HG03565 (cell line): Measurements from ENCODE around the gene ADAMTS7.
"Not testable (repeated sequence)": the region's sequence is repeated elsewhere in the genome, so short reads cannot be mapped to it uniquely, and the experiment has no call there.

ENCODE experiments used
- ATAC-seq: cut with Tn5 transposase; IDR thresholded peaks from one replicate; pipeline ENCODE4 v1.9.1; 2021; ENCODE audit warnings: mild to moderate bottlenecking, moderate library complexity; ENCODE audit not compliant: unreplicated experiment

The ADAMTS7 gene

GRCh38 chr15:78781381-78781780 is 29.9 kb downstream of the ADAMTS7 start:
- not testable (repeated sequence) for ATAC-seq

DNA sequence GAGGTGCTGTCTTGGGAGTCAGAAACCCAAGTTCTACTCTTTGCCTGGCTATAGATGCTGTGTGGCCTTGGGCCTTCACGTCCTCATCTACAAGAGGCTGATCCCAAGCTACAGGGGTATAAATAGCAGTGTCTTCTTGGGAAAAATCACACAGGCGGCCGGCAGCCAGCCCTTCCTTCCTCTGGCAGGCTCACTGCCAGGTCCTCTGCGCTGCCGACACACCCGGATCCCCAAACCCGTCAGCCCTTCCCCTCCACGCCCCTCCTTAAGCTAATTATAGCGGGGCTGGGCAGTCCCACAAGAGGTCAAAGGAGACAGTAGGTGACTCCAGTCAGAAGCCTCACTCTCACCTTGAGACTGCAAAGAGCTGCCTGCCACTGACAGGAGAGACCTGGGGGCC is 31.3 kb downstream of the ADAMTS7 start:
- not testable (repeated sequence) for ATAC-seq

- ATAC-seq = not testable (repeated sequence)
Observed at GRCh38 chr15:78779176-78779785, 32.0 kb downstream of the ADAMTS7 start.

GRCh38 chr15:78778422-78778821 is 32.8 kb downstream of the ADAMTS7 start:
- ATAC-seq = no peak

DNA sequence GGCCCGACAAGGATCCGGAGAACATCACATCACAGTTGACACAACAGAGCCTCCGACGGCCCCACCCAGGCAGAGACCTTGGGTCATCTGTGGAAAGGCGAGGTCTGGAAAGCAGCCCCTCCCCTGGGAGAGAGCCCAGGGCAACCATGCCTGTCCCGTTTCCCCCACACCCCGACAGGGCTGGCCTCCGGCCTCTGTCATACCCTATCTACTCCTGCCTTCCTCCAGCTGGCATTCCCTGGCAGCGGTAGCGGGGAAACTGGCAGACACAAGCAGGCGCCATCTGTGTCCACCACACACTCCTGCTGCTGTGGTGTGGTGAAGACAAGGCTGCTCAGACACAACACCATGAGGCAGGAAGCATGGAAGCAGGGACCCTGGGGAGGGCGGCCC is 33.3 kb downstream of the ADAMTS7 start:
- not testable (repeated sequence) for ATAC-seq

DNA sequence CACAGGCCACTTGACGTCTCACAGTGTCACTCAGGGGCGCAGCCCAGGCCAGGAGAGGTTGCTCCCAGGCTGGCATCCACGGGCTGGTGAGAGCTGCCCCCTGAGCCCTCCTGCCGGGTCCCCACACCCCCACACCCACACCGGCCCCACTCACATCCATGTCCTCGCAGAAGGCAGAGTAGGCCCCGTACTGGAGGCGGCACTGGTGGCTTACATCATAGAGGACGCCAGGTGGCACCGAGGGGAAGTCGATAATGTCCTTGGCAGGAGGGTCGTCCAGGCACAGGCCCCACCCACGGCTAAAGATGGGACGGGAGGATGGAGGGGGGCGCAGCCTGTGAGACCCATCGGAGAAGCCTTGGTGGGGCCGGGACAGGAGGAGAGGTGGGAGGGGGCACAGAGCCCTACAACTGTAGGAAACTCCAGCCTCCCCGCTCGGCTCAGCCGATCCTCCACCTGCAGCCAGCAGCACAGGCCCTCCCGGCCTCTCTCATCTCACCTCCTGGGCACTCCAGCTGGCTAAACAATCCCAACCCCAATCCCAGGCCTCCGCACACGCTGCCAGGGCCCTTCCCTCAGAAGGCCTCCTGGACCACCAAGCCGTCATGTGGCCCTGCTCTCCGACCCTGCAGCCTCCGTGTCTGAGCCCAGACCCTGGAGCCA is 33.8 kb downstream of the ADAMTS7 start:
- not testable (repeated sequence) for ATAC-seq

DNA sequence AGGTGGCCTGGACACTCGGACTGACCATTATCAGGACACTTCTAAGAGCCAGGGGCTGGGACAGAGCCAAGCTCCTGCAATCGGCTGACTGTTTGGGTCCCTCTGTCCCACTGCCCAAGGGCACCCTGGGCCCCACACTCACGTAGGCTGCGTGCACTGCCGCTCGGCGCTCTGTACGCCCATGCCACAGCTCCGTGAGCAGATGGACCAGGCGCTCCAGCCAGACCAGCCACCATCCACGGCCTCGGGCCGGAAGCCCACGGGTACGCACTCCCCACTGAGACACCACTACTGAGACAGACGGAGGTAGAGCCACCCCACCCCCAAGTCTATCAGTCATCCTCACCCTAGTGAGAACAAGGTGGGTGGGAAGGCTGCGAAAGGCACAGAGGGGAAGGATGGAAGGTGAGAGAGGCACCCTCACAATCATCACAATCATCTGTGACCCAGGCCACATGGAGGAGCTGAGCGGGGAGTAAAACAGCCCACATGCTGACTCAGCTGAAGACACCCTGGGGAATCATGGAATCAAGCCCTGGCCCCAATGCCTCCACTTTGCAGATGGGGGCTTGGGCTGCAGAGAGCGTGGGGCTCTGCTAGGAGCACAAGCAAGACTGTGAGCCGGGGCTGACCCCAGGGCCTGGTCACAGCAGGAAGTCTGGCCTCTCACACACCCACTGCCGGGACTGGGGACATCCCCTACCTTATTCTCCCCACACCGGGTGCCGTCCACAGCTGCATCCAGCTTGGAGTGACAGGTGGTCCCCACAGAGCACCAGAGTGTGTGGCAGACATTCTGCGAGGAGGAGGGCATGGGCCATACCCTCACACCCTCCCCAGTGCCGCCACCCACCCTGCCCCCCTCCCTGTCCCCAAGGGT is 35.0 kb downstream of the ADAMTS7 start:
- ATAC-seq = not testable (repeated sequence)

GRCh38 chr15:78775472-78775871 is 35.8 kb downstream of the ADAMTS7 start:
- ATAC-seq = no peak

DNA sequence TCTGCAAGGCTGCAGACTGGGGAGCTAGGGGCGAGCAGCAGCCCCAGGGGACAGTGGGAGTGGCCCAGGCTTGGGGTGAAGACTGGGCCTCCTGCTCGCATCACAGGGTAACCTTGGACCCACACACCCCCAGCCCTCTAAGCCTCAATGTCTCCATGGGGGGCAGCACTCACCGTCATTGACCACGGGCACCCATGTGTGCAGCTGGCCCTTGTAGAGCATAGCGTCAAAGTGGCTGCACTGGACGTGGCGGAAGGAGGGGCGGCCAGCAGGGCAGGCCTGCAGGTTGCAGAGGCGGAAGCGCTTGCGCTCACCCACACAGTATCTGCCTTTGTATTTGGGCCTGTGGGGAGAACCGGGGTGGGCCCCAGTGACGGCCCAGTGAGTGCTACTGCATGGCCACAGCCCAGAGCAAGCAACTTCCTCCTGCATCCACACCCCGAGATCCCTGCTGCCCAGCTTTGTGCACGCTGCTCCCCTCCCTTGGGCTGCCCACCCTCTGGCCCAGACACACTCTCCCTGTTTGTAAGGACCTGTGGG is 36.7 kb downstream of the ADAMTS7 start:
- not testable (repeated sequence) for ATAC-seq

GRCh38 chr15:78773765-78774450 is 37.4 kb downstream of the ADAMTS7 start:
- not testable (repeated sequence) for ATAC-seq

DNA sequence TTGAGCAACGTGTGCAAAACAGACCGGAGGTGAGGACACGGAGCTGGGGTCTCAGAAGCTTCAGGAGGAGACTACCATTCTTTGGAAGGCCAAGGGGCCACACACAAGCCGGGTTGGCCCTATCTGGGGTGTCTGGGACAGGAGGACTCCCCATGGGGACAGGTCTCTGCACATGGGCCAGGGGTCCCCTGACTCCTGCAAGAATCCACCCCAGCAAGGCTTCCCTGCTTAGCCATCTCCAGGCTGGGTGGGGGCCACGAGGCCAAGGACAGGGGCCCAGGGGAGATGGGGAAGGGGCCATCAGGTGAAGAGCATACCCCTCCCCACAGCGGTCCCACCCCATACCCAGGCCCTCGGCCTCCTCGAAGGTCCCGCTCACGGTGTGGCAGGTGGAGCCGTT is 38.5 kb downstream of the ADAMTS7 start:
- ATAC-seq = no peak

- ATAC-seq = not testable (repeated sequence)
Observed at GRCh38 chr15:78771436-78772000, 39.7 kb downstream of the ADAMTS7 start.

DNA sequence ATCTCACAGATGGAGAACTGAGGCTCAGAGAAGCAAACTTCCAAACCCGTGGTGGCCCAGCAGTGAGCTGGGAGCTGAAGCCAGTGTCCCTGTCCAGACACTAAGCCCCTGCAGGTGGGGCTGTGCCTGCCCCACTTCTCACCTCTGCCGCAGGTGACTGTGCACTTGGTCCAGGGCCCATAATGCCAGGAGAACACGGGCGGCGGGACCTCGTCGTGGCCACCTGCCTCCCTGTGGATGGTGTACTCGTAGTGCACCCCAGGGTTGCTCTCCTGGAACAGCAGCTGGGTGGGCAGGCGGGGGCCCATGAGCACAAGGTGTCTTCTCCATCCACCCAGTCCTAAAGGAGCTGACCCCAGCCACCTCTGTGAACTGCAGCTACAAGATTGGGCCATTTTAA is 40.2 kb downstream of the ADAMTS7 start:
- not testable (repeated sequence) for ATAC-seq

DNA sequence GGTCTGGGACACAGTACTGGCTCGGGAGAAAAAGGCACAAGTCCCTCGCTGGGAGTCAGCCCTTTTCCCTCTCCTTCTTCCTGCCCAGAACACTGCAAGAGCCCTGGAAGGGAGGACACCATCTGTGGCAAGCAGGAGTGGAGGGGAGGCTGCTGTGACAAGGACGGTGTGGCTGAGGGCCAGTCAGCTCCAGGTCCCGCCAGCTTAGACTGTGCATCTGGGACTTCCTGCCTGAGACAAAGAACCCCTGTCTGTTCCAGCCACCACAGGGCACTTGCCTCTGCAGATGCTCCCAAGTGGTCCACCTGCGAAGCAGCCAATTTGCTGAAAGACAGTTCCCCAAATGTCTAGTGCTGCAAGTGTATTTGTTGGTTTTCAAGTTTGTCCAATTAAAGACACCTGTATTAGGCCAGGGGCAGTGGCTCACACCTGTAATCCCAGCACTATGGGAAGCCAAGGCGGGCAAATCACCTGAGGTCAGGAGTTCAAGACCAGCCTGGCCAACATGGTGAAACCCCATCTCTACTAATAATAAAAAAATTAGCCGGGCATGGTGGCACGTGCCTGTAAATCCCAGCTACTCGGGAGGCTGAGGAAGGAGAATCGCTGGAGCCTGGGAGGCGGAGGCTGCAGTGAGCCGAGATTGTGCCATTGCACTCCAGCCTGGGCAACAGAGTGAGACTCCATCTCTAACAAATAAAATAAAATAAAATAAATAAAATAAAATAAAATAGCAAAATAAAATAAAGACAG is 41.6 kb downstream of the ADAMTS7 start:
- ATAC-seq = not testable (repeated sequence)

- no peak for ATAC-seq
Observed at GRCh38 chr15:78768531-78769408, 42.5 kb downstream of the ADAMTS7 start.

DNA sequence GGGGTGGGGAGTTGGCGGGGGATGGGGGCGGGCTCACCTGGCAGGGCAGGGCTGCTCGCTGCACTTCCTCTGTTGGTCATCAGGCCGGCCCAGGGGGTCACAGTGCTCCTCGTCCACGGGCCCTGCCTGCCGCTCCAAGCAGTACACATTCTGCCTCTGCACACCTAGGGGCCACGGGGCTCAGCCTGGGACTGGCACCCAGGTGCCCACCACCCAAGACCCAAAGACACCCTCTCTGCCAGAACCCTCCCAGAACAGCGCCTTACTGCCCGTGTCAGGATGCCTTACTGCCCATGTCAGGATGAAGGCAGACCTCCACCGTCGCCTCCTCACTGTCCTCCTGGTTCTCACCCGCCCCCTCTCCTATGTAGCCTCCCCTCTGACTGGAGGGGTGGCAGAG is 43.2 kb downstream of the ADAMTS7 start:
- ATAC-seq = no peak

DNA sequence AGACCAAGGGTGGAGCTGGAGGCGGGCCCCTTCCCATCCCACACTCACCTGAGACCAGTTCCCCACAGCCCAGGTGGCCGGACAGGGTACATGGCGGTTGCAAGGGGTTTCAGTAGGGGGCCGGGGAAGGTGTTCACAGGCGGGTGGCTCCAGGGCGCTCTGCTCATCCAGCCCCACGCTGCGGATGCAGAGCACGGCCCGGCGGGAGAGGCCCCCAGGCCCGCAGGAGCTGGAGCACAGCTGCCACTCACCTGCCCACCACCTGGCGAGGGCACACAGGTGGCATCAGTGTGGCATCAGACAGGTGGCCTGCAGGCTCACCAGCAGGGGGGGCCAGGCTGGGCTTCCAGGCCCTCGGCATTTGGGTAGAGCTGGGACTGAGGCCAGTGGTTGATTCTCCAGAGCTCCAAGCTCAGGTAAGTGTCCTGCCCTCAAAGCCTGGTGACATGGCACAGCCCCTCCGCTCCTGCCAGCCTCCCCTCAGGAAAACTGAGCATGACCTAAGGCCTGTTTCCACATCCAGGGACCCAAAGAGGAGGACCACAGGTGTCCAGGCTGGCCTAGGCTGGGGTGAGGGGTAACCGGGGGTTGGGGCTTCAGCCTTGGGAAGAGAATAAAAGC is 43.8 kb downstream of the ADAMTS7 start:
- no peak for ATAC-seq

- ATAC-seq = not testable (repeated sequence)
Observed at GRCh38 chr15:78766641-78767071, 44.6 kb downstream of the ADAMTS7 start.
